Heart right ventricle (tissue), 16 donors: ENCODE measurements around the gene PITX2. TPM values are rescaled to one million over a fixed set of nuclear protein-coding genes. Genes with fewer than 3 reads are reported as not detected.

ENCODE experiments used
- ATAC-seq, 8 donors: fragments of 200-7000 bp; cut with Tn5 transposase; one replicate each; pipeline ENCODE4 v1.9.1; 2020; ENCODE audit warnings: mild to moderate bottlenecking in 8 of 8, moderate library complexity in 8 of 8, moderate number of reproducible peaks in 1 of 8
- DNase-seq, 2 donors: peaks; one replicate each; pipeline ENCODE4 v3.0.0-alpha.2; 2020
- H3K27ac ChIP-seq, 10 donors: fragments of 200-600 bp; sonication (generic) in 2 of 10; one replicate each; pipeline versions ENCODE4 v1.5.0 to v1.8.0; 2020 to 2022; ENCODE audit warnings: mild to moderate bottlenecking in 3 of 10
- H3K27me3 ChIP-seq, 7 donors: fragments of 200-600 bp; one replicate each; pipeline ENCODE4 v1.8.0; 2021 to 2022; ENCODE audit warnings: mild to moderate bottlenecking in 2 of 7
- H3K36me3 ChIP-seq, 9 donors: fragments of 200-600 bp; sonication (generic) in 1 of 9; one replicate each; pipeline versions ENCODE4 v1.5.0 to v1.8.0; 2020 to 2022; ENCODE audit warnings: mild to moderate bottlenecking in 2 of 9
- H3K4me1 ChIP-seq, 9 donors: fragments of 200-600 bp; sonication (generic) in 1 of 9; one replicate each; pipeline versions ENCODE4 v1.5.0 to v1.8.0; 2020 to 2022; ENCODE audit warnings: mild to moderate bottlenecking in 4 of 9
- H3K4me3 ChIP-seq, 10 donors: fragments of 200-600 bp; sonication (generic) in 2 of 10; one replicate each; pipeline versions ENCODE4 v1.5.0 to v1.8.0; 2020 to 2022; ENCODE audit warnings: mild to moderate bottlenecking in 7 of 10, moderate library complexity in 2 of 10
- H3K9me3 ChIP-seq, 11 donors: fragments of 200-600 bp in 10 of 11; sonication (generic) in 2 of 11; one replicate each; pipeline versions ENCODE4 v1.5.0 to v1.8.0; 2013 to 2022; ENCODE audit warnings: mild to moderate bottlenecking in 2 of 11, control low read depth in 1 of 11, moderate library complexity in 1 of 11
- CTCF ChIP-seq, 9 donors: fragments of 200-600 bp; sonication (generic) in 2 of 9; IDR thresholded peaks; one replicate each; pipeline versions ENCODE4 v1.5.0 to v1.8.0; 2021 to 2022; ENCODE audit warnings: antibody characterized with exemption in 9 of 9, mild to moderate bottlenecking in 5 of 9, moderate library complexity in 1 of 9
- WGBS, 2 donors: extraction: QIAGEN DNeasy Blood & Tissue Kit; methylation state at CpG; one replicate each; pipeline ENCODE4 v1.1.7; 2013; ENCODE audit warnings: inconsistent platforms in 1 of 2; 5-methylcytosine and 5-hydroxymethylcytosine counted together
- intact Hi-C, 10 donors: fragments of 100-400 bp; cut with DNase I; formaldehyde crosslinking; loops; one replicate each; pipeline versions ENCODE4 v1.11.1 to v1.14.2; 2022
- polyA plus RNA-seq, 2 donors: library from polyadenylated mRNA; stranded (reverse); fragments of 200-250 nt; gene quantifications; one replicate each; pipeline ENCODE4 v1.2.3, GENCODE V29; 2013
- total RNA-seq, 10 donors: library from RNA; stranded (reverse); fragmentation: NEBNext Ultra II Directional in 3 of 10; extraction: Animal tissue kit (Norgen Biotek cat#: 25700) in 3 of 10; gene quantifications; one replicate each; pipeline versions ENCODE4 v1.2.1 to v1.2.4, GENCODE V29; 2021 to 2023
- donor health status: Arrhythmogenic right ventricular cardiomyopathy.
- donor health status: ischemic (EF 13 %, LVEDD 7.1; RV severe dilation, severe dysfunction).
- donor health status: healthy with polysubstance abuse.
- donor health status: DM: no; HTN: yes; CAD: no.
- donor health status: DM: no; HTN: no; CAD: no.
- donor health status: ischemic (EF 25% LVEDD 6.9; RV normal size, moderate dysfunction).
- donor health status: ischemic (EF 25% LVEDD 5.7; RV mildly dilated, moderate dysfunction).
- donor health status: healthy.
- donor health status: DM: yes; HTN: yes; CAD: no.
- donor health status: Ischemic cardiomyopathy.
- donor health status: ischemic (EF 35%, LVEDD 5.7; RV mildly dilated, moderate dysfunction).
- donor health status: nonischemic (EF 11% LVEDD 7.7; RV severe dilation, severe dysfunction).
- donor health status: DM: yes; HTN: yes; CAD: no.
- donor health status: PGD.
- donor health status: ischemic (EF 29% LVEDD 5.4; RV normal size, mild dysfunction).
- donor health status: nonischemic (EF 23%, LVEDD 6.1; RV moderate dilation, normal function).

PITX2 gene
- total and polyA plus RNA-seq, 12 donors: 0.04 to 0.57 (median 0.10) TPM; not detected in 9

GRCh38 chr4:110597582-110597981 is 25.3 kb downstream of the PITX2 start:
- peaks cover 0 to 29% (median 6%) of the 10 kb centered on the region in 7 donors for H3K27me3 ChIP-seq
- intact Hi-C loops: no loop called here
- no peaks in the 10 kb centered on the region for H3K4me1 ChIP-seq
- ATAC-seq (no peak), DNase-seq (no peak)
- H3K4me3 ChIP-seq: no peak overlapping the region
- H3K36me3 ChIP-seq: no peaks in the 10 kb centered on the region
- TF ChIP-seq CTCF (IDR thresholded peaks at IDR 0.05): no peak
- H3K9me3 ChIP-seq: peaks cover 0 to 27% (median 12%) of the 10 kb centered on the region in 11 donors
- no peak overlapping the region for H3K27ac ChIP-seq

GRCh38 chr4:110596431-110596830 is 26.4 kb downstream of the PITX2 start:
- Histone ChIP-seq H3K9me3 (peaks cover 0 to 27% (median 12%) of the 10 kb centered on the region in 11 donors), H3K27ac (no peak overlapping the region), H3K4me1 (no peaks in the 10 kb centered on the region), H3K36me3 (no peaks in the 10 kb centered on the region), H3K27me3 (peaks cover 0 to 23% (median 5%) of the 10 kb centered on the region in 7 donors), H3K4me3 (no peak overlapping the region)
- ATAC-seq (no peak), DNase-seq (no peak)
- no peak for TF ChIP-seq CTCF (IDR thresholded peaks at IDR 0.05)
- 82 to 84% methylated on average over 2 of the region's 2 CpGs for WGBS, 2 donors
- intact Hi-C loops: no loop called here

GRCh38 chr4:110595583-110595982 is 27.3 kb downstream of the PITX2 start:
- H3K4me1 ChIP-seq: no peaks in the 10 kb centered on the region
- TF ChIP-seq CTCF (IDR thresholded peaks at IDR 0.05): no peak
- no peak for ATAC-seq
- H3K27me3 ChIP-seq: peaks cover 0 to 15% (median 5%) of the 10 kb centered on the region in 7 donors
- peaks cover 0 to 27% (median 12%) of the 10 kb centered on the region in 11 donors for H3K9me3 ChIP-seq
- no peak overlapping the region for H3K4me3 ChIP-seq
- no peaks in the 10 kb centered on the region for H3K36me3 ChIP-seq
- intact Hi-C loops: no loop called here
- no peak overlapping the region for H3K27ac ChIP-seq
- DNase-seq: no peak
- WGBS, 2 donors: 79 to 85% methylated on average over 1 of the region's 1 CpG

DNA sequence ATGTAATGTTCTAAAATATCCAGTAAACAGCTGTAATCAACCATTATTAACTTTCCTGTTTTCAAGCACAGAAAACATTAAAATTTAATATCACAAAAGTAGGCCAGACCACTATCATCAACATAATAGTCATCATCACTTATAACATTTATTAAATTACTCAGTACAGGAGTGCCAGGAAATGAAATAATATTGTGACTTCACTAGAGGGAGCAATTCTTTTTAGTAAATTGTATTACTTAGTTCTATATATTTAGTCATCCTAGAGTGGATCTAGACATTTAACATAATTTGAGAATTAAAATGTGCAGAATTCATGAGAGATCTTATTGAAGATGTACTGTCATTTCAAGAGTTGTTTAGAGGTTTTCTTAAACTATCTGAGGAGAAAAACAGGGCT is 33.6 kb downstream of the PITX2 start:
- no peaks in the 10 kb centered on the region for H3K36me3 ChIP-seq
- no peak overlapping the region for H3K4me3 ChIP-seq
- H3K9me3 ChIP-seq: peaks cover 0 to 2% (median 0%) of the 10 kb centered on the region in 11 donors
- TF ChIP-seq CTCF (IDR thresholded peaks at IDR 0.05): peak in 1 of 9 donors; percentile 8
- DNase-seq: no peak
- H3K4me1 ChIP-seq: peaks cover 0 to 3% (median 0%) of the 10 kb centered on the region in 9 donors
- H3K27me3 ChIP-seq: peaks cover 0 to 2% (median 0%) of the 10 kb centered on the region in 7 donors
- intact Hi-C loops: no loop called here
- no peak for ATAC-seq
- no peak overlapping the region for H3K27ac ChIP-seq
